A673 (cell line): Measurements from ENCODE around the gene STARD13. TPM values are rescaled to one million over a fixed set of nuclear protein-coding genes. Genes with fewer than 3 reads are reported as not detected.

ENCODE experiments used
- BruUV-seq: library from RNA; stranded (reverse); fragments of 400-500 nt; replicated peaks from 2 replicates; lab custom pipeline; 2021; lab: Mats Ljungman, UMichigan
- CTCF ChIA-PET: fragments of 300-600 bp; sonication (Branson Sonifier 250); formaldehyde crosslinking; loops from one replicate; lab custom pipeline; 2022; ENCODE audit warnings: antibody characterized with exemption; lab: Charles Lee
- POLR2A ChIA-PET: fragments of 300-600 bp; sonication (Branson Sonifier 250); formaldehyde crosslinking; loops from one replicate; lab custom pipeline; 2022; ENCODE audit warnings: antibody characterized with exemption; ENCODE audit not compliant: low non-redundant PET; lab: Charles Lee
- DNase-seq: peaks from one replicate; pipeline ENCODE4 v3.0.0-alpha.2; 2015; ENCODE audit warnings: low spot score
- H3K27ac ChIP-seq: fragments of 200-600 bp; sonication (generic); 2 replicates; pipeline ENCODE4 v1.5.1; 2016; ENCODE audit warnings: mixed run types, low read depth, mild to moderate bottlenecking, mixed read lengths, antibody characterized with exemption, low read length; ENCODE audit not compliant: poor library complexity, severe bottlenecking
- H3K27me3 ChIP-seq: fragments of 200-600 bp; sonication (generic); replicated peaks from 2 replicates; pipeline ENCODE4 v1.6.1; 2017; ENCODE audit warnings: mixed run types, low read depth, mild to moderate bottlenecking, mixed read lengths, antibody characterized with exemption, low read length; ENCODE audit not compliant: insufficient read depth, poor library complexity
- H3K36me3 ChIP-seq: fragments of 200-600 bp; sonication (generic); 2 replicates; pipeline ENCODE4 v1.6.1; 2016; ENCODE audit warnings: mixed run types, mild to moderate bottlenecking, mixed read lengths, antibody characterized with exemption, low read length; ENCODE audit not compliant: insufficient read depth, poor library complexity, severe bottlenecking
- H3K4me1 ChIP-seq: fragments of 200-600 bp; sonication (generic); 2 replicates; pipeline ENCODE4 v1.6.1; 2017; ENCODE audit warnings: mixed run types, mild to moderate bottlenecking, mixed read lengths, antibody characterized with exemption, low read length; ENCODE audit not compliant: insufficient read depth, poor library complexity, severe bottlenecking
- H3K4me3 ChIP-seq: fragments of 200-600 bp; sonication (generic); 2 replicates; pipeline ENCODE4 v1.5.1; 2016; ENCODE audit warnings: low read depth, mixed run types, mild to moderate bottlenecking, mixed read lengths, low read length; ENCODE audit not compliant: poor library complexity, severe bottlenecking
- H3K9me3 ChIP-seq: fragments of 200-600 bp; sonication (generic); 2 replicates; pipeline ENCODE4 v1.6.1; 2016; ENCODE audit warnings: mixed run types, low read depth, mild to moderate bottlenecking, mixed read lengths, antibody characterized with exemption, low read length; ENCODE audit not compliant: poor library complexity, severe bottlenecking
- CTCF ChIP-seq: fragments of 300-800, 200-600 bp; sonication (generic); conservative IDR thresholded peaks from 2 replicates; pipeline ENCODE4 v1.5.1; 2017; ENCODE audit warnings: low read depth, mild to moderate bottlenecking, antibody characterized with exemption, low read length, moderate library complexity, mixed read lengths
- EZH2 ChIP-seq: fragments of 200-600 bp; sonication (generic); IDR thresholded peaks from 2 replicates; pipeline ENCODE4 v1.6.1; 2017; ENCODE audit warnings: borderline replicate concordance, low read depth, mild to moderate bottlenecking, mixed read lengths, antibody characterized with exemption, low read length; ENCODE audit not compliant: poor library complexity, severe bottlenecking
- intact Hi-C: fragments of 100-400 bp; cut with micrococcal nuclease; formaldehyde crosslinking; loops from one replicate; pipeline ENCODE4 v1.10.0; 2022; ENCODE audit not compliant: unreplicated experiment
- total RNA-seq: library from RNA; stranded (reverse); gene quantifications from 2 replicates; pipeline ENCODE4 v1.2.3, GENCODE V29; 2021

STARD13 gene
- total RNA-seq, 1 experiment from 2014 or later = 45.7 TPM

DNA sequence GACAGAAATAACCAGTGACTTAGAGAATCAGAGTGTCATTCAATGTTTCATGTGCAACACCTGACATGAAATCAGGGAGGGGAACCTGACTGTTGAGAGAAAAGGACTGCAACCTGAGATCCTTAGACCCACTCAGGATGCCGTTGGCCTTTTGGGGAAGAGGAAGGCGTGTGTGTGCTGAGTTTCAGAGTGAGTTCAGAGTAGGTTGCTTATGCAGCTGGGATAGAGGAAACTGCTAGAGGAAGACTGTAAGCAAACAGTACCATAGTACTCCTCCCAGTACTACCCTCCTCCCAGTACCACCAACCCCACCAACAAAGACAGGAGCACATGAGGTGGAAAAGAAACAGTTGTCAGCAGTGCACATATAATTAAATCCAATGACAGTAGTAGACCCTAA lies 205.6 kb downstream of the STARD13 start:
- H3K27me3 ChIP-seq = no peaks in the 10 kb centered on the region
- peaks cover 18% of the 10 kb centered on the region for H3K4me1 ChIP-seq
- BruUV-seq = no TSS peak
- H3K36me3 ChIP-seq = no peaks in the 10 kb centered on the region
- ChIA-PET CTCF (no interaction called here), POLR2A (no interaction called here)
- intact Hi-C loops = no loop called here
- H3K9me3 ChIP-seq = no peaks in the 10 kb centered on the region
- no peak for DNase-seq
- no peak overlapping the region for H3K27ac ChIP-seq
- TF ChIP-seq CTCF = no peak
- no peak for TF ChIP-seq EZH2
- no peak overlapping the region for H3K4me3 ChIP-seq

DNA sequence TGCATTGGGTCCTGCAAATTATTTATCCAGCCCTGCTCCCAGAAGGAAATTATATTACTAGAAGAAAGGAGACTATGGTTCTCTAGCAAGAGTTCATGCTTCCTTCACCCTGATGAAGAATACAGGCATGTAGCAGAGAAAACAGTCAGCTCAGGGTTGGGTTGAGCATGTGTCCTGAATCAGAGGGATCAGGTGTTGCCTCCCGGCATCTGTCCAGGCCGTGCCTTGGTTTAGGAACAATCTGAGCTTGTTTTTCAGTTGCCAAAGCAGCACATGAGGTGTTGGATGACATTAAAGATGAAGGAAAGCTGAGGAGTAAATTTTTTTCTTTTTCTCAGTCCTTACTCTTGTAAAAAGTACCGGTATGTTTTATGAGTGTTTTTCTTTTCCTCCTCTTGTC lies 207.3 kb downstream of the STARD13 start:
- CTCF ChIA-PET = no interaction called here
- TF ChIP-seq CTCF = no peak
- no peak for TF ChIP-seq EZH2

GRCh38 chr13:33076001-33076992 lies 209.3 kb downstream of the STARD13 start:
- Histone ChIP-seq H3K4me3 (no peak overlapping the region), H3K4me1 (peaks cover 9% of the 10 kb centered on the region), H3K27ac (no peak overlapping the region), H3K27me3 (no peaks in the 10 kb centered on the region), H3K36me3 (no peaks in the 10 kb centered on the region), H3K9me3 (no peaks in the 10 kb centered on the region)
- ChIA-PET CTCF (no interaction called here), POLR2A (interaction anchor here (0.6 kb wide), 1 partner anchor 281 kb away, joined by 8 read pairs; no protein-coding TSS in a partner anchor)
- no peak for DNase-seq
- TF ChIP-seq CTCF (no peak), EZH2 (no peak)
- BruUV-seq = no TSS peak
- intact Hi-C loops = no loop called here

More for the DNA sequence above, 207.3 kb downstream of the STARD13 start:
- H3K9me3 ChIP-seq = no peaks in the 10 kb centered on the region
- POLR2A ChIA-PET = no interaction called here
- H3K27ac ChIP-seq = no peak overlapping the region
- peaks cover 18% of the 10 kb centered on the region for H3K4me1 ChIP-seq
- H3K27me3 ChIP-seq = no peaks in the 10 kb centered on the region
- no TSS peak for BruUV-seq
- no peak overlapping the region for H3K4me3 ChIP-seq
- DNase-seq = no peak
- H3K36me3 ChIP-seq = no peaks in the 10 kb centered on the region
- intact Hi-C loops = no loop called here
